Measurements from ENCODE around the gene SMIM22. TPM values are rescaled to one million over a fixed set of nuclear protein-coding genes. Genes with fewer than 3 reads are reported as not detected.
"Not testable (repeated sequence)": the region's sequence is repeated elsewhere in the genome, so short reads cannot be mapped to it uniquely, and the experiment has no call there.

SMIM22 gene
- polyA plus RNA-seq, 3 donors = 3.3 to 174 (median 46.3) TPM

- WGBS, 3 donors = 3% methylated on average over 72 of the region's 72 CpGs
- H3K27ac ChIP-seq (ENCODE audit: low read depth, low read length) = no peak within 1 kb of the TSS
Observed at GRCh38 chr16:4766875-4767628, 28.1 kb upstream of the SMIM22 start, which contains the start of gene ZNF500. Gene ZNF500 (minus strand): TSS chr16:4767162. CDS start chr16:4765978, 1,184 bp downstream.

GRCh38 chr16:4767872-4768548 lies 27.2 kb upstream of the SMIM22 start:
- no peak overlapping the region for H3K27ac ChIP-seq (ENCODE audit: low read depth, low read length)
- 40 to 50% (median 46%) methylated on average over 17 of the region's 17 CpGs for WGBS, 3 donors

GRCh38 chr16:4768549-4769305 lies 26.4 kb upstream of the SMIM22 start:
- WGBS, 3 donors = 4 to 8% (median 4%) methylated on average over 48 of the region's 48 CpGs

GRCh38 chr16:4769306-4769638 lies 25.9 kb upstream of the SMIM22 start:
- H3K27ac ChIP-seq (ENCODE audit: low read depth, low read length) = no peak overlapping the region

More at GRCh38 chr16:4768549-4769305, 26.4 kb upstream of the SMIM22 start:
- H3K27ac ChIP-seq (ENCODE audit: low read depth, low read length) = no peak overlapping the region

GRCh38 chr16:4771646-4772045 lies 23.5 kb upstream of the SMIM22 start:
- WGBS, 3 donors = 56 to 74% (median 73%) methylated on average over 3 of the region's 3 CpGs
- no peak overlapping the region for H3K27ac ChIP-seq (ENCODE audit: low read depth, low read length)

More at GRCh38 chr16:4769306-4769638, 25.9 kb upstream of the SMIM22 start:
- WGBS, 3 donors = 47 to 53% (median 49%) methylated on average over 7 of the region's 7 CpGs

- WGBS, 3 donors = 84 to 90% (median 87%) methylated on average over 5 of the region's 5 CpGs
- no peak overlapping the region for H3K27ac ChIP-seq (ENCODE audit: low read depth, low read length)
Observed at GRCh38 chr16:4772351-4772750, 22.8 kb upstream of the SMIM22 start.

DNA sequence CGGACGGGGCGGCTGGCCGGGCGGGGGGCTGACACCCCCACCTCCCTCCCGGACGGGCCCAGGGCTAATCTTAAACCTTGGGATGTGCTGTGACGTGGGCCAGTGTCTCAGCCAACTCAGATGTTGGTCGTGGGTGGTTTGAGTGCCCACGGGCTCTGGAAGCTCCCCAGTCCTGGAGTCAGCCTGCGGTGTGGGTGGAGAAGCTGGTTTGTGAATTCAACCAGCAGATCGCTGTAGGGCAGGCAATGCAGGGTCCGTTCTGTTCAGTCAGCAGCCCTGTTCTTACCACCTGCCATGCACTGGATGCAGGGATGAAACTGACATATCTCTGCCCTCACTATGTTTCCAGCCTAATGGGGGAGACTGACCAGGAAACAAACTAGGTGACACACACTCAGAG lies 20.2 kb upstream of the SMIM22 start:
- H3K27ac ChIP-seq (ENCODE audit: low read depth, low read length) = no peak overlapping the region

DNA sequence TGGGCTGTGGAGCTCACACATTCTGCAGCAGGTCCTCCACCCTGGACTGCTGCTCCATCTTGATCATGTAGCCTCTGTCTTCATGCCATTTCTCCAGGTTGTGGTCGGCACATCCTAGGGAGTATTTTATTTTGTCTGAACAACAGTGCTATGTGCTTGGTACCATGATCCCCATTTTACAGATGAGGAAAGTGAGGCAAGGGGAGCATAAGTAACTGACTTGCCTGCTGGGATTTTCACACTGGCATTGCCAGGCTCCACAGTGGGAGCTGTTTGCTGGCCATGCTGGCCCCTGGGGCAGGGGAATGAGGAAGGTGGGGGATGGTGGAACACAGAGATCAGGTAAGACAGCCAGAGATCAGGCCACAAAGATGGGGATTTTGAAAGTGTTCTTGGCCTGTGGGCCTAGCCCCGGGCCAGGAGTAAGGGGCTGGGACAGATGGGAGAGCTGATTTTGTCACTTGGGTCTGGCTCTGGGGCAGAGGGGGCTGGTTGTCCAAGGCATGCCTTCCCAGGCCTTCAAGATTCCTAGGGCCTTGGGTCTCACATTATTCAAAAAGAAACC lies 18.9 kb upstream of the SMIM22 start:
- 82 to 92% (median 92%) methylated on average over 2 of the region's 2 CpGs for WGBS, 3 donors
- H3K27ac ChIP-seq (ENCODE audit: low read depth, low read length) = no peak overlapping the region

More for the DNA sequence above, 20.2 kb upstream of the SMIM22 start:
- 78 to 94% (median 81%) methylated on average over 8 to 13 of the region's 13 CpGs for WGBS, 3 donors

GRCh38 chr16:4777339-4778049 lies 17.7 kb upstream of the SMIM22 start:
- H3K27ac ChIP-seq (ENCODE audit: low read depth, low read length) = no peak overlapping the region
- WGBS, 3 donors = 80 to 89% (median 85%) methylated on average over 17 of the region's 17 CpGs

GRCh38 chr16:4778050-4778392 lies 17.1 kb upstream of the SMIM22 start:
- 86 to 90% (median 89%) methylated on average over 5 of the region's 5 CpGs for WGBS, 3 donors

DNA sequence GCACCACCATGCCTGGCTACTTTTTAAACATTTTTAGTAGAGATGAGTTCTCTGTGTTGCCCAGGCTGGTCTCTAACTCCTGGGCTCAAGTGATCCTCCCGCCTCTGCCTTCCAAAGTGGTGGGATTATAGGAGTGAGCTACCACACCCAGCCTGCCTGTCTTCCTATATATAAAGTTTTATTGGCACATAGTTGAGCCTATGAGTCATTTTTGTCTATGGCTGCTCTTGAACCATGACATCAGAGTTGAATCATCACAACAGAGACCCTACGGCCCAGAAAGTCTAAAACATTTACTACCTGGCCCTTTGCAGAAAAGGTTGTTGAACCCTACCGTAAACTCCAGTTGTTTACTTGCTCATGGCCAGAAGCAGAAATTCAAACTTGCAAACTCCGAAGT lies 14.9 kb upstream of the SMIM22 start:
- no peak overlapping the region for H3K27ac ChIP-seq (ENCODE audit: low read depth, low read length)
- WGBS, 3 donors = 80 to 92% (median 87%) methylated on average over 4 of the region's 4 CpGs

More at GRCh38 chr16:4778050-4778392, 17.1 kb upstream of the SMIM22 start:
- H3K27ac ChIP-seq (ENCODE audit: low read depth, low read length) = no peak overlapping the region

DNA sequence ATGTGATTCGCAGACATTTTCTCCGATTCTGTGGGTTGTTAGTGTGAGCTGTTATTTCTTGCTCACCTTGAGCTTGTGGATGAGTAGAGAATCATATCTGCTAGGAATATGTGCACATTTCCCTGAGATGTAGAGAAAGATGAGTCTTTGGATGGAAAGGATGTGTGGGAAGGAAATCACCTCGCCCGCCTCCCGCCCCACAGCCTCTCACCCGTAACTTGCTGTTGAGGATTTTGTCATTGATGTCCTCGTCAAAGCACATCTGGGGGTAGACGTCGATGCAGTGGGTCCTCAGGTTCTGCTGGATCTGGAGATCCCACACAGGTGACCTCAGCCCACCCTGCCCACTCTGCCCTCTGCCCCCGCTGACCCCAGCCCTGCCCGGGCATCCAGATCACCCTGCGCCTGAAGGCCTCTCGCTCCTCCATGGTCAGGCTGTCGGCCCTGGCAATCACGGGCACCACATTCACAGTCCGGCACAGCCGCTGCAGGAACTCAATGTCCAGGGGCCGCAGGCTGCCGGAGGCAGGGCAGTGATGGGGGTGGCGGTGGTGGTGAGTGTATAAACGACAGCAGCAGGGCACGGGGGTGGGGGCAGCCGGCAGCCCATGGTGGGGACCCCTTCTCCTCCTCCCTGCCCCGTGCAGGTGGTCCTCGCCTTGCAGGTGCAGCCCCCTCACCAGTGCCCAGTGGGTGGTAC lies 11.8 kb upstream of the SMIM22 start:
- 87 to 89% (median 87%) methylated on average over 21 to 25 of the region's 25 CpGs for WGBS, 3 donors
- no peak overlapping the region for H3K27ac ChIP-seq (ENCODE audit: low read depth, low read length)

DNA sequence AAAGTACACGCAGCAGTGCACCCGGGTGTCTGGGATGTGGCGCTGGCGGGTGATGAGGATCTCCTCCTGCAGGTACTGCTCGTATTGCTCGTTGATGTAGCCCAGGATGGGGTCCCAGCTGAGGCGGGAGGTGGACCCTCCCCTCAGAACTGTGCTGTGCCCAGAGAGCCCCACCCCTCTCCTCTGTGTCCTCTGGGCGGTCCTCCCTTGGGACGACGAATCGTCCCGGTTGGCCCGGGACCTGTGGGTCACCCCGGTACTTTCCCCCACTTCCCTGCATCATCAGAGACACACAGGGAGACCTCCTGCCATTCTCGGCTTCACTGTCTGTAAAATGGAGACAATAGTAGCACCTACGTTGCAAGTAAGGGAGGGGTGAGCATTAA lies 11.2 kb upstream of the SMIM22 start:
- 69 to 79% (median 77%) methylated on average over 13 to 16 of the region's 16 CpGs for WGBS, 3 donors

GRCh38 chr16:4784444-4784987 lies 10.7 kb upstream of the SMIM22 start:
- H3K27ac ChIP-seq (ENCODE audit: low read depth, low read length) = not testable (repeated sequence)
- WGBS, 3 donors = 91 to 93% (median 91%) methylated on average over 14 of the region's 14 CpGs

More for the DNA sequence above, 11.2 kb upstream of the SMIM22 start:
- H3K27ac ChIP-seq (ENCODE audit: low read depth, low read length) = no peak overlapping the region

DNA sequence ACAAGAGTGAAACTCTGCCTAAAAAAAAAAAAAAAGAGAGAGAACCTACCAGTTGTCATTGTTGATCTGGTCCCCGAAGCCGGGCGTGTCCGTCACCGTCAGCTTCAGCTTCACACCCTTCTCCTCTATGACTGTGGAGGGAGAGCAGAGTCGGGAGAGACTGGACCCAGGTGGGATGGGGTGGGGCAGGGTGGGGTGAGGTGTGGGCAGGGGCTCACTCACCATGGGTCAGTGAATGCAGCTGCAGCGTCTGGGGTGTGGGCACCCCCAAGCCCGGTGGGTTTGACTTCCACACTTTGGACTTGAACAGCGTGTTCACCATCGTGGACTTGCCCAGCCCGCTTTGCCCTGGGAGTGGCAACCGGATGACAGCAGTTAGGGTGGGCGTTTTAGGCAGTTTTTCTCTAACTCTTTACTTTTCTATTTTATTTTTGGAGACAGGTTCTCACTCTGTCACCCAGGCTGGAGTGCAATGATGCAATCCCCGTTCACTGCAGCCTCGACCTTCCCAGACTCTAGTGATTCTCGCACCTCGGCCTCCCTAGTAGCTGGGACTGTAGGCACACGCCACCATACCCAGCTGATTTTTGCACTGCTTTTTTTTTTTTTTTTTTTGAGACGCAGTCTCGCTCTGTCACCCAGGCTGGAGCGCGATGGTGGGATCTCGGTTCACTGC lies 9.3 kb upstream of the SMIM22 start:
- WGBS, 3 donors = 91 to 94% (median 93%) methylated on average over 21 to 23 of the region's 23 CpGs

GRCh38 chr16:4787068-4787467 lies 8.1 kb upstream of the SMIM22 start:
- H3K27ac ChIP-seq (ENCODE audit: low read depth, low read length) = no peak overlapping the region
- 95 to 96% (median 95%) methylated on average over 8 of the region's 8 CpGs for WGBS, 3 donors

More for the DNA sequence above, 9.3 kb upstream of the SMIM22 start:
- H3K27ac ChIP-seq (ENCODE audit: low read depth, low read length) = no peak overlapping the region
